ACC112 (cell line): ENCODE measurements around the gene SIK1.
"Not testable (repeated sequence)": the region's sequence is repeated elsewhere in the genome, so short reads cannot be mapped to it uniquely, and the experiment has no call there.

ENCODE experiments used
- H2AFZ ChIP-seq: fragments of 200-600 bp; sonication (generic); one replicate; pipeline ENCODE4 v1.6.0; 2017; ENCODE audit warnings: antibody characterized with exemption, low read length; ENCODE audit not compliant: unreplicated experiment
- H3K27ac ChIP-seq: fragments of 200-600 bp; sonication (generic); 2 replicates; pipeline ENCODE4 v1.5.1; 2014; ENCODE audit warnings: low read depth, mild to moderate bottlenecking, antibody characterized with exemption, low read length, moderate library complexity
- H3K27me3 ChIP-seq: fragments of 200-600 bp; sonication (generic); 2 replicates; pipeline ENCODE4 v1.6.1; 2014; ENCODE audit warnings: mild to moderate bottlenecking, antibody characterized with exemption, low read length, moderate library complexity, mixed read lengths; ENCODE audit not compliant: insufficient read depth
- H3K36me3 ChIP-seq: fragments of 200-600 bp; sonication (generic); 2 replicates; pipeline ENCODE4 v1.6.1; 2016; ENCODE audit warnings: mild to moderate bottlenecking, antibody characterized with exemption, low read length, moderate library complexity, mixed read lengths; ENCODE audit not compliant: insufficient read depth
- H3K4me1 ChIP-seq: fragments of 200-600 bp; sonication (generic); one replicate; pipeline ENCODE4 v1.6.1; 2016; ENCODE audit warnings: low read length, mixed read lengths; ENCODE audit not compliant: insufficient read depth, unreplicated experiment, control insufficient read depth
- H3K4me3 ChIP-seq: fragments of 200-600 bp; sonication (generic); 2 replicates; pipeline ENCODE4 v1.5.1; 2014; ENCODE audit warnings: mild to moderate bottlenecking, low read depth, low read length
- H3K79me2 ChIP-seq: fragments of 200-600 bp; sonication (generic); one replicate; pipeline ENCODE4 v1.6.0; 2016; ENCODE audit warnings: low read length; ENCODE audit not compliant: control insufficient read depth, unreplicated experiment, insufficient read depth

Gene SIK1

DNA sequence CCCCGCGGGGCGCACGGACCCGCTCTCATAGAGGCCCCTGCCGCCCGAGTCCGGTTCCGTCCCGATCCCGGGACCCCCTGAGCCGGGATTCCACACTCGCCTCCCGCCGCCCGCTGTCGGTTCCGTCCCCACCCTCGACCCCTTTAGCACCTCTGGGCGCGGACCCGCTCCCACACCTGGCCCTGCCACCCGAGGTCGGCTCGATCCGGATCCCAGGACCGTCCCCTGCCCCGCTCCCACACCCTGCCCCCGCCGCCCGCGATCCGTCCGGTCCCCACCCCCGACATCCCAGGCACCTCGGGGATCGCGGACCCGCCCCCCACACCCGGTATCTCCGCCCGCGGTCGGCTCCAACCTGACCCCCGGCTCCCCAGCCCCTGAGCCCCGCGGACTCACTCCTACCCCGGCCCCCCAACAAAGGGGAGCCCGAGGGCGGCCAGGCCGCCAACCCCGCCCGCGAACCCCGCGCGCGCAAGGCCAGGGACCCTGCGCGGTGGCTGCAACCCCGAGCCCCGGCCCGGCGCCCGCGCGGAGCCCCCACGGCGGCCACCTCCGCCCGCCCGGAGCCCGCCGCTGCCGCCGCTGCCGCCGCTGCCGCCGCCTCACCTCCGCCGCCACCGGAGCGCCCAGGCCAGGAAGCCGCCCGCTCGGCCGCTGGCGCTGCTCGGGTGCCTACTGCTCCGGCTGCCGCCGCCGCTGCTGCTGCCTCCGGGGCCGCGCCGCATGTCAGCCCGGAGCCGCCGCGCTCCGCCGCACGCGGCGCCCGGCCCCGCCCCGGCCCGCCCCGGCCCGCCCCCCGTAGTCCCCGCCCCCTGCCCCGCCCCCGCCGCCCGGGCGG is at the start of gene SIK1:
Gene SIK1, minus strand, starts transcription at position 728 of the 838 bp plus-strand sequence. CDS start 953 bp downstream, outside the sequence.
- not testable (repeated sequence) for H3K27me3 ChIP-seq, H3K36me3 ChIP-seq, H3K27ac ChIP-seq, H3K4me1 ChIP-seq, H3K79me2 ChIP-seq, H2AFZ ChIP-seq
- 0 out of 2 replicates have a peak within 1 kb of the TSS, but pooled peaks have one; percentile 45 for H3K4me3 ChIP-seq

DNA sequence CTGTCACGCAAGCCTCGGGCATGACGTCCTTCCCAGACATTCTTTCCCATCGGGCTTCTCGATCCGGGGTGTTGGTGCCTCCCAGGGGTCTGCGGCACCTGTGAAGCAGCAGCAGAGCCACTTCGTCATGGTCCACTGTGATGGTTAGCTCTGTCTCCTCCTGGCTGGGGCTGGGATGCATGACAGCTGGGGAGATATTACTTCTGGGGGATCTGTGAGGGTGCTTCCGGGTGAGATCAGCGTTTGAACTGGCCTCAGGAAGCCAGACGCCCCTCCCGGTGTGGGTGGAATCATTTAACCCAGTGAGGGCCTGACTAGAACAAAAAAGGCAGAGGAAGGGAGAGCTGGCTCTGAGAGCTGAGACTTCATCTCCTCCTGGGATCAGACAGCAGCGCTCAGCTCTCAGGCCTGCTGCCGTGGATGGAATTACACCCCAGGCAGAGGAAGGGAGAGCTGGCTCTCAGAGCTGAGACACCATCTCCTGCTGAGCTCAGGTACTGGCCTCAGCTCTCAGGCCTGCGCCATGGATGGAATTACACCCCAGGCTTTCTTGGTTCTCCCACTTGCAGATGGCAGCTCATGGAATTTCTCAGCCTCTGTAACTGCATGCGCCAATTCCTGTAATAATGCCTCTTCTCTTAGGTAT is 44.8 kb upstream of the SIK1 start:
- H2AFZ ChIP-seq, H3K4me3 ChIP-seq, H3K27ac ChIP-seq, H3K27me3 ChIP-seq, H3K4me1 ChIP-seq, H3K79me2 ChIP-seq, H3K36me3 ChIP-seq: not testable (repeated sequence)

DNA sequence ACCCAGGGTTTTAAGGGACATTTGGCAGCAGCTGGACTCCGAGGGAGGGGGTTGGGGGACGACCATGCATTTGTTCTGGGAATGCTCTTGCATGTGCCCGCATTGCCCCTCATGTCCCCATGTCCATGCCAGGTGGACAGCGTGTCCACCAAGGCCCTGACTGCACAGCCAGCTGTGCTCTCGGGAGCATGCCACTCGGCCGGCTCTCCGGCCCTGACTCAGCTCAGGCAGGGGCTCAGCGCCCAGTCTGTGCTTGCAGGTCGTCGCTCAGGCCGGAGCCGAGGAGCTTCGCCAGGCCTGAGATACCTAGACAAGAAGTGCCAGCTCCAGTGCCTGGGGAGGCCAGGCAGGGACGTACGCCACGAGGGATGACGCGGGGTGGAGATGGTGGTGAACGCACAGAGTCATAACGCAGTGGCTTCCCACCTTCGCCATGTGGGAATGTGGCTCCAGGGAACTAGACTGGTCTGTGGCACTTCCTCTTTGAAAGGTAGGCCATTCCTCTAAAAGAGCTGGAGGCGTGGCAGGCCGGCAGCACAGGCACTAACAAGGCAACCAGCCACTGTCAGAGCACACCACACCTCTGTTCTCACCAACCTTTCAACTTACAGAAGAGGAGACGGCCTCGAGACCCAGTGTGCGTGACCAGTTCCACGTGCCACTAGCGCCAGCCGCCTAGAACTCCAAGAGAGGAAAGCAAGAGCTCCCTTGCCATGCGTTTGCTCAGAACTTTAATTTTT is 43.0 kb upstream of the SIK1 start:
- not testable (repeated sequence) for H3K27me3 ChIP-seq, H3K36me3 ChIP-seq, H2AFZ ChIP-seq, H3K79me2 ChIP-seq, H3K4me1 ChIP-seq, H3K4me3 ChIP-seq, H3K27ac ChIP-seq

DNA sequence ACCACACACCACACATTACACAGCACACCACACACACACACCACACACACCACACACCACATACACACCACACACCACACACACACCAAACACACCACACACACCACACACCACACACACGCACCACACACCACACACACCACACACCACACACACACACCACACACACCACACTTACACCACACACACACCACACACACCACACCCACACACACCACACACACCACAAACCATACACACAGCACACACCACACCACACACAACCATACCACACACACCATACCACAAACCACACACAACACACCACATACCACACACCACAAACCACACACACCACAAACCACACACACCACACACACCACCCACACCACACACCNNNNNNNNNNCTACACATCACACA is 40.9 kb upstream of the SIK1 start:
- Histone ChIP-seq H3K36me3 (no peaks in the 10 kb centered on the region), H3K27me3 (no peaks in the 10 kb centered on the region), H3K4me1 (no peaks in the 10 kb centered on the region), H3K4me3 (no peak overlapping the region), H3K27ac (no peak overlapping the region), H2AFZ (no peak overlapping the region), H3K79me2 (no peaks in the 10 kb centered on the region)

DNA sequence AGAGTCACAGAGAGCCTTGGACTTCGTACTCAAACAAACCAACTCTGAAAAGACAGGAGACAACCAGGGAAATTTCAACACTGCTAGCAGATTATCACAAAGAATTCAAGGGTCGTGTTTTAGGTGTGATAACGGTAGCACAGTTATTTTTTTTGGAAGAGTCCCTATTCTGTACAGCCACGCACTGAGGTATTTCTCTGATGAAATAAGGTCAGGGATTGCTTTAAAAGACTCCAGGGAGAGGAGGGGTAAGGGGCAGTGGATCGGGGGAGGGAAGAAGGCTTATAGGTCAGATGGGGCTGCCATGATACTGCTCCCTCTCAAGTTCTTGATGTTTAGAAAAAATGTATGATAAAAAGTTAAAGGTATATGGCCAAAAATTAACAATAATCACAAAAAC is 38.2 kb upstream of the SIK1 start:
- not testable (repeated sequence) for H3K79me2 ChIP-seq, H3K36me3 ChIP-seq, H3K4me1 ChIP-seq, H3K27ac ChIP-seq, H3K4me3 ChIP-seq, H3K27me3 ChIP-seq, H2AFZ ChIP-seq

DNA sequence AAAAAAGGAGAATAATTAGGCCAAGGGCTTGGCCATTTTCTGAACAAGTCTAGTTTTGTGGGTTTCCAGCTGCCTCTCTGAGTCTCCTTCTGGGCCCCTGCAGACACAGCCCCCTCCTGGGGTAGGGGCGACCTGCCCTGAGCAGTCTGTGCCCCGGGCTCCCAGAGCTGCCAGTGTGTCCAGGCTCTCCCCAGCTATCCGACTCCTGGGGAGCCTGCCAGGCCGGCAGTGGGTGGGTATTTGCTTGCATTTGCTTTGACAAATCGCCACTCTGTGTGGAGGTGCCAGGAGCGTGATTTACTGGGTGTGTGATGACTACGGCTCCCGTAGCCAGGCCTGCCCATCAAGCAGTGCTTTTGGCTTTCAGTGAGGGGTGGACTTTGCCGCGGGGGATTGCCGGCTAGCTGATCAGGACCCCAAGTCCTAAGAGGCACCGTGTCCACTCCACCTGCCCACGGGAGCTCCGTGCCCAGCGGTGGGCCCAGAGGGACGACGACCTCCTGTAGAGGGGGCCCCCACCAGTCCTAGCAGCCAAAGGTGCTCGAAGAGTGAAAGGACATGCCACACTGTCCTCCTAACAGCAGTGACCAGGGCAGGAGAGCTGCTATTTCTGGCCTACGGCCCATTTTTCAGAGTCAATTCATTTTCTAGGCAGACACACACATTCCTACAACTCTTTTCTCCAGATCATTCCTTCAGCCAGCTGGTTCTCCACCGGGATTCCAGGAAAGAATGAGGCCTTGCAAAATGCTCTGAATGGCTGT is 36.7 kb upstream of the SIK1 start:
- not testable (repeated sequence) for H3K4me3 ChIP-seq, H2AFZ ChIP-seq, H3K27me3 ChIP-seq, H3K36me3 ChIP-seq, H3K4me1 ChIP-seq, H3K27ac ChIP-seq, H3K79me2 ChIP-seq

DNA sequence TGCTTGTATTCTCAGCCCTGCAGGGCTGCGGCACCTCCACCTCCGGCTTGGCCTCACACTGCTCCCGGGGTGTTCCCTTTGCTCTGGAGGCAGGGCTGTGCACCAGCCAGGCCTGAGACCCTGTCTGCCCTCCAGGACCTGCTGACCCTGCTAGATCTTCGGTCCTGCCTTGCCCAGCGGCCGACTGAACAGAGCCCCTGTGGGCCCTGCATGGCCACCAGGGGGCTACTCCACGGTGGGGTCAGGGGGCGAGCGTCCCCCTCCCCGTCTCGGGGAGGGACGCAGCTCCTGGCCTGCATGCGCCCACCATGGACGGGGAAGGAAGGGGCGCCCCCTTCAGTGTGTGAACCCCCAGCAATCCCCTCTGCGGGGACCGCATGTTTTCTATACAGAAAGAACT is 36.0 kb upstream of the SIK1 start:
- H3K27me3 ChIP-seq, H2AFZ ChIP-seq, H3K79me2 ChIP-seq, H3K4me1 ChIP-seq, H3K36me3 ChIP-seq, H3K4me3 ChIP-seq, H3K27ac ChIP-seq: not testable (repeated sequence)

DNA sequence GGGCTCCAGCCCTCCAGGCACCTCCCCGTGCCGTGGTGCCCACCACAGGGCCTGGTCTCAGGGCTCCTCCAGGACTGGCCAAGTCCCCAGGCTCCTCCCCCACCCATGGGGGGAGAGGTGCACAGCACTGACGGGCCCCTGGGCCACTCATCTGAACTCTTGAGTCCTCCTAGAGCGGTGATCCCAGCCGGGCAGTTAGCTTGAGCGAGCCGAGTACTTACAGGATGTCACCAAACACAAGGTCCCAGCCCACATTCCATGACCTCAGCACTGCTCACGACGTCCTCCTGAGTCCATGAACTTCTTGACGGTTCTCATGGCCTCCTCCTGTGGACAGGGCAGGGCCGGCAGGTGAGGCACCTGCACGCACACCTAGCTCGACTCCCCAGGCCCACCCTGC is 33.5 kb upstream of the SIK1 start:
- not testable (repeated sequence) for H3K79me2 ChIP-seq, H3K27ac ChIP-seq, H3K4me3 ChIP-seq, H3K27me3 ChIP-seq, H3K36me3 ChIP-seq, H3K4me1 ChIP-seq, H2AFZ ChIP-seq

DNA sequence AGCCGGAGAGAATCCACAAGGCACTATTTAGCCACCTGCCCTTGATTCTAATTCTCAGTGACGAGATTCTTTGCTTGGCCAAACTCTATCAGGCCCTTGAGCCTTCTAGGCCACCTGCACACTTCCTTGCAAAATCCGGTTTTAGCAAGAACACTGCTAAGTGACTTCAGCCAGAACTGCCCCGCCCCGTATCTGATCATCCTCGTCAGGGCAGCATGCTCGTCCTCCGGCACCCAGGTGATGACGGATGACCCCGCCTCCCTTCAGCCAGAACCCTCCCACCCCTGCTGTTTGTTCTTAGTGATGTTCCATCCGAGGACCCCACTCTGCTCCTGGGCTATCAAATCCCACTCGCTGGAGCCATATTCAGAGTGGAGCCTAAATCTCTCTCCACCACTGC is 32.1 kb upstream of the SIK1 start:
- not testable (repeated sequence) for H3K4me1 ChIP-seq, H2AFZ ChIP-seq, H3K27me3 ChIP-seq, H3K36me3 ChIP-seq, H3K79me2 ChIP-seq, H3K27ac ChIP-seq, H3K4me3 ChIP-seq

DNA sequence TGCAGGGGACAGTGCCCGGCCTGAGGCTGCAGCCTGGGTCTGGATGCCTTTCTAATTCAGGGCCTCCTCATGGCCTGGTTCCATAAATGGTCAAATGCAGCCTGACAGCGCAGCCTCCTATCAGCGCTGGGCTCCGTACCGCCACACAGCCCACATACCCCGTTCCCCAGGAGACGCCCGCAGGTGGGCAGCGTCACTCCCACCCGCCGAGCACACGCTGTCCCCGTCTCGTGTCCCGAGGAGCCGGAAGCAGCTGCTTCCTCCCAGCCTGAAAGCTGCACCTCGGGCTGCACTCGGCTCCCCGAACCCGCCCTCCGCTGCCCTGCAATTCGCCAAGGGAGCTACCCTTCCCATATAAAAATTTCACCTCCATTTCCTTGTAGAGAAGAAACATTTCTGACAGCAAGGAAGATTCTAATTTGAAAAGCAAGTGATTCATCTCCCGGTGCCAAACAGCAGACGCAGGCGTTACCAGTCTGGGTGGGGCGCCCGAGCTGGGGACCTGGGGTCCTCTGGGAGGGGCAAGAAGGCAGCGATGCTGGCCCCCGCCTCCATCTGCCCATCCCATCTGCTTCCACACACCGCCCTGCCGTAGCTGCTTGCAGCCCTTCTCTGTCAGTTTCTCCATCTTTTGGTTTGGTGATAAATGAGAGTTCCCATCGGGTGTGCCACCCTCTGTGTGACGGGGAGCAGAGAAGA is 29.8 kb upstream of the SIK1 start:
- not testable (repeated sequence) for H3K79me2 ChIP-seq, H3K27ac ChIP-seq, H2AFZ ChIP-seq, H3K27me3 ChIP-seq, H3K4me1 ChIP-seq, H3K36me3 ChIP-seq, H3K4me3 ChIP-seq
